ENCODE measurements around the gene MYO18B.

MYO18B gene

GRCh38 chr22:25896592-25896991, 154.6 kb downstream of the MYO18B start:
- no peak overlapping the region for H3K4me3 ChIP-seq (replicated peaks; ENCODE audit: low read depth, low read length)
- TF ChIP-seq, protein P1, sequence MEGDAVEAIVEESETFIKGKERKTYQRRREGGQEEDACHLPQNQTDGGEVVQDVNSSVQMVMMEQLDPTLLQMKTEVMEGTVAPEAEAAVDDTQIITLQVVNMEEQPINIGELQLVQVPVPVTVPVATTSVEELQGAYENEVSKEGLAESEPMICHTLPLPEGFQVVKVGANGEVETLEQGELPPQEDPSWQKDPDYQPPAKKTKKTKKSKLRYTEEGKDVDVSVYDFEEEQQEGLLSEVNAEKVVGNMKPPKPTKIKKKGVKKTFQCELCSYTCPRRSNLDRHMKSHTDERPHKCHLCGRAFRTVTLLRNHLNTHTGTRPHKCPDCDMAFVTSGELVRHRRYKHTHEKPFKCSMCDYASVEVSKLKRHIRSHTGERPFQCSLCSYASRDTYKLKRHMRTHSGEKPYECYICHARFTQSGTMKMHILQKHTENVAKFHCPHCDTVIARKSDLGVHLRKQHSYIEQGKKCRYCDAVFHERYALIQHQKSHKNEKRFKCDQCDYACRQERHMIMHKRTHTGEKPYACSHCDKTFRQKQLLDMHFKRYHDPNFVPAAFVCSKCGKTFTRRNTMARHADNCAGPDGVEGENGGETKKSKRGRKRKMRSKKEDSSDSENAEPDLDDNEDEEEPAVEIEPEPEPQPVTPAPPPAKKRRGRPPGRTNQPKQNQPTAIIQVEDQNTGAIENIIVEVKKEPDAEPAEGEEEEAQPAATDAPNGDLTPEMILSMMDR (IDR thresholded peaks at IDR 0.05; ENCODE audit: low read length, missing control alignments) = no peak
- no peak for DNase-seq (ENCODE audit: low read depth)

DNA sequence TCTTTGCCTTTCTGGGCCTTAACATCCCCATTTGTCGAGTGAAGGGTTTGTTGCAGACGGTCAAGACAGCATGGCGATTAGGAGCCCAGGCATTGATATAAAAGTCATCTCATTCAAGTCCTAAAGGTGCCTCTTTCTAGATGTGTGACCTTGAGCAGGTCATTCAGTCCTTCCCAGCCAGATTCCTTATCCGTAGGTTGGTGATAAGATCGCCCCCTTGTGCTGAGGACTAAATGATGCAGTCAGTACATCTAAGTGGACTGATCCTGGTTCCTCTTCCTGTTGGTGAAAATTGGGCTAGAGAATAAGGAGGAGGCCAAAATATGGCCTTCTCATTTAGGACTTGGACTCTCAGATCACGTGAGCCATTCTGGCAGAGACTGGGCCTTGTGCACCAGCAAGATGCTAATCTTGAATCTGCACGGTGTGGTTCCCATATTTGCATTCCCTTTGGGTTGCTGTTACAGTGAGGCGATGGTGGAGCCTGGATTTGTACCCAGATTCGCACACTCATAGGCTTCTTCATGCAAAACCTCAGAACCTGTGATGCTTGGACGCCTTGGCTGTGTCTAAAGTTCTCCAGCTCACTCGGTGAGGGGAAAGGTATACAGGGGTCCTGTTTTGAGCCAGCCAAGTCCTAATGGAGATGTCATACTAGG, 156.8 kb downstream of the MYO18B start:
- no peak for DNase-seq (ENCODE audit: low read depth)
- TF ChIP-seq, protein P1 (IDR thresholded peaks at IDR 0.05; ENCODE audit: low read length, missing control alignments) = peak; percentile 6
- H3K4me3 ChIP-seq (replicated peaks; ENCODE audit: low read depth, low read length) = no peak overlapping the region

DNA sequence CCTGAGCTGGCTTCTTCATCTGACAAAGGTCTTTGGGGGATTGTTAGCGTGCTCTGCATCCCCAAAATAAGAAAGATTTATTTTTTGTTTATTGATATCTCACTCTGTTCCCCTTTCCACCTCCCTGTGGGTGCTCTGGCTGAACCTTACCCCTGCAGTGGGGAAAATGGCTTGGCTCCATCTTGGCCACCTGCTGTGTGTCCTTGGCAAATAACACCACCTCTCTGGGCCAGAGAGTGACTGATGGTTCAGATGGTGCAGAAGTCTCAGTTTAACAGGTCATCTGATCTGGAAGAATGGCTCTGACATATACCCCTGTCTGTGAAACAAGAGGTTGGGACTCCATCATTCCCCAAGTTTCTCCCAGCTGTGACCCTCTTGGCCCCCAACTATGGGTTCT, 157.6 kb downstream of the MYO18B start:
- no peak for DNase-seq (ENCODE audit: low read depth)
- H3K4me3 ChIP-seq (replicated peaks; ENCODE audit: low read depth, low read length) = no peak overlapping the region

DNA sequence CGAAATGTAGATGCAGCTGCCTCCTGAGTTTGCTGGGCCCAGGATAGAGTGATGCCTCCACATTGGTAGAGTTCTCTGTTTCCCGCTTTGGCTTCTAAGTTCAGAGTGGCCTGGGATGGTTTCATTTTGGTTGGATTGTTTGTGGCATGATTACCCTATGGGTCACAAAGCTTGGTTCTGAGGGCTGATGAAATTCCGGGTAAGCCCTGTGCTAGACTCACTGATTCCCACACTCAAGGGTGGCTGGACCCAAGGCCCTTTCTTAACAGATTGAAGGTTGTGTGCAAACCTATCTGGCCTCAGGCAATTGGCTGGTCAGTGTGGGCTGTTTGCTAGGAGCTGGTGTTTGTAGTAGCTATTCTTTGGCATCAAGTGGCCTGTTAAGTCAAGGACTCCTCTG, 158.4 kb downstream of the MYO18B start:
- DNase-seq (ENCODE audit: low read depth) = no peak
- TF ChIP-seq, protein P1 (IDR thresholded peaks at IDR 0.05; ENCODE audit: low read length, missing control alignments) = no peak
- H3K4me3 ChIP-seq (replicated peaks; ENCODE audit: low read depth, low read length) = no peak overlapping the region

More for the DNA sequence above, 157.6 kb downstream of the MYO18B start:
- TF ChIP-seq, protein P1 (IDR thresholded peaks at IDR 0.05; ENCODE audit: low read length, missing control alignments) = no peak

GRCh38 chr22:25900880-25901279, 158.9 kb downstream of the MYO18B start:
- DNase-seq (ENCODE audit: low read depth) = no peak
- TF ChIP-seq, protein P1 (IDR thresholded peaks at IDR 0.05; ENCODE audit: low read length, missing control alignments) = no peak
- H3K4me3 ChIP-seq (replicated peaks; ENCODE audit: low read depth, low read length) = no peak overlapping the region

- TF ChIP-seq, protein P1 (IDR thresholded peaks at IDR 0.05; ENCODE audit: low read length, missing control alignments) = no peak
- no peak for DNase-seq (ENCODE audit: low read depth)
- no peak overlapping the region for H3K4me3 ChIP-seq (replicated peaks; ENCODE audit: low read depth, low read length)
Measured at GRCh38 chr22:25902402-25902801, 160.4 kb downstream of the MYO18B start.

DNA sequence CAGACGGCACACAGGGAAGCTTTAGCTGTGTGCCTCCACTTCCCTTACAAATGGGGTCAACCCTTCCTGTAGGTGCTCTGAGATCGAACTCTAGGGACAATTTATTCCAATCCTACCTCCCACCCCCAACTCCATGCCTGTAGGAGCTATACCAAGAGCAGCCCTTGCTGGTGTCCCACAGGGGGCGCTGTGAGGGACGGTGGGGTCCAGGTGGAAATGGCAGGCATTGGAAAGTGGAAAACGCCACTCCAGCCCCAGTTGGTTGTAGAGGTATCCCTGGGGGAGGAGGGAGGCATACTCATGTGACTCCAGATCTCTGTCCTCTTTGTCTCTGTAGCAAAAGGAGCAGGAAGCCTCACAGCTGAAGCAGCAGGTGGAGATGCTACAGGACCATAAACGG, 161.3 kb downstream of the MYO18B start:
- DNase-seq (ENCODE audit: low read depth) = no peak
- TF ChIP-seq, protein P1 (IDR thresholded peaks at IDR 0.05; ENCODE audit: low read length, missing control alignments) = no peak
- no peak overlapping the region for H3K4me3 ChIP-seq (replicated peaks; ENCODE audit: low read depth, low read length)

All from fibroblast of pulmonary artery (primary cell).